C4-2B (cell line): ENCODE measurements around the gene RAC3.

ENCODE experiments used
- CTCF ChIP-seq: fragments of 450-650 bp; conservative IDR thresholded peaks from 2 replicates; pipeline ENCODE4 v1.5.1; 2017; ENCODE audit warnings: mild to moderate bottlenecking
- ZFX ChIP-seq: fragments of 450-650 bp; IDR thresholded peaks from 2 replicates; pipeline ENCODE4 v1.6.1; 2017

GRCh38 chr17:82050152-82050760 is 18.8 kb downstream of the RAC3 start:
- TF ChIP-seq CTCF (no peak), ZFX (no peak)
